ENCODE data around the gene HDGF.

DNA sequence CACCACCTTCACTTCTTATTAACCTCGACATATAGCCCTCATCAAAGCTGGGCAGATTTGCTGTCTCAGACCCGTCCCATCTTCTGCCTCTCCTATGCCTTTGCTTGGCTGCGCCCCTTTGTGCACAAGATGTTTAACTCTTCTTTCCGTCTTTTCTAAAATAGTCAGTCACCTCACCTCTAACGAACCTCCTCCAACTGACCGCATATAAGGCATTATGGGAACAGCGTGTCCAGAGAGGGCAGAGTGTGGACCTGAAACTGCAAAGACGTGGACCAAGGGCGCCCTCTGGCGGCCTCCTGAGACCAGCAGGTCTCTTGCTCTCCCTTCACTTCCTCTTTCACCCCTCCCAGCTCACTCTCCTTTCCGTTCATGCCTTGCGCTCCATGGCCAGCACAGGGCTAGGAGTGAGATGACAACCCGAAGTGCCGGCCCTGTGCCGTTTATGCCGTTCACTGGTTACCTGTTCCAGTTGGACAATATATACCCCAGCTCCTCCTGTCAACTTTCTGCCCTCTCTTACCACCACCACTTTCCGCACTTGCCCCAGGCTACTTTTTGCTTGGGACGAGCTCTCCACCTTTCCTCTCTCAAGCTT lies 25.7 kb downstream of the HDGF start:
- peak in 1 of 2 donors; percentile 9 for TF ChIP-seq POLR2A (IDR thresholded peaks at IDR 0.05)
- TF ChIP-seq, protein P1, sequence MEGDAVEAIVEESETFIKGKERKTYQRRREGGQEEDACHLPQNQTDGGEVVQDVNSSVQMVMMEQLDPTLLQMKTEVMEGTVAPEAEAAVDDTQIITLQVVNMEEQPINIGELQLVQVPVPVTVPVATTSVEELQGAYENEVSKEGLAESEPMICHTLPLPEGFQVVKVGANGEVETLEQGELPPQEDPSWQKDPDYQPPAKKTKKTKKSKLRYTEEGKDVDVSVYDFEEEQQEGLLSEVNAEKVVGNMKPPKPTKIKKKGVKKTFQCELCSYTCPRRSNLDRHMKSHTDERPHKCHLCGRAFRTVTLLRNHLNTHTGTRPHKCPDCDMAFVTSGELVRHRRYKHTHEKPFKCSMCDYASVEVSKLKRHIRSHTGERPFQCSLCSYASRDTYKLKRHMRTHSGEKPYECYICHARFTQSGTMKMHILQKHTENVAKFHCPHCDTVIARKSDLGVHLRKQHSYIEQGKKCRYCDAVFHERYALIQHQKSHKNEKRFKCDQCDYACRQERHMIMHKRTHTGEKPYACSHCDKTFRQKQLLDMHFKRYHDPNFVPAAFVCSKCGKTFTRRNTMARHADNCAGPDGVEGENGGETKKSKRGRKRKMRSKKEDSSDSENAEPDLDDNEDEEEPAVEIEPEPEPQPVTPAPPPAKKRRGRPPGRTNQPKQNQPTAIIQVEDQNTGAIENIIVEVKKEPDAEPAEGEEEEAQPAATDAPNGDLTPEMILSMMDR (IDR thresholded peaks at IDR 0.05) = peak; percentile 96 to 97 (median 96)
